Panc1 (cell line): ENCODE results near the gene CENPF. TPM values are rescaled to one million over a fixed set of nuclear protein-coding genes. Genes with fewer than 3 reads are reported as not detected.
"Not testable (repeated sequence)": the region's sequence is repeated elsewhere in the genome, so short reads cannot be mapped to it uniquely, and the experiment has no call there.

Experiments used
- ATAC-seq: fragments of 200-7000 bp; cut with Tn5 transposase; 2 replicates; pipeline ENCODE4 v1.9.1; 2020; ENCODE audit warnings: mild to moderate bottlenecking, moderate library complexity
- BruUV-seq: library from RNA; stranded (reverse); fragments of 400-500 nt; replicated peaks from 2 replicates; lab custom pipeline; 2021; lab: Mats Ljungman, UMichigan
- CTCF ChIA-PET: fragments of 300-600 bp; sonication (Branson Sonifier 250); formaldehyde crosslinking; loops from one replicate; lab custom pipeline; 2022; ENCODE audit warnings: antibody characterized with exemption; lab: Charles Lee
- POLR2A ChIA-PET: fragments of 300-600 bp; sonication (Branson Sonifier 250); formaldehyde crosslinking; loops from one replicate; lab custom pipeline; 2022; ENCODE audit warnings: antibody characterized with exemption; lab: Charles Lee
- DNase-seq: peaks from one replicate; pipeline ENCODE4 v3.0.0-alpha.2; 2010; ENCODE audit warnings: low read depth, low spot score
- H3K27ac ChIP-seq: 2 replicates; pipeline ENCODE4 v1.5.1; 2011; ENCODE audit warnings: mild to moderate bottlenecking, low read length, inconsistent platforms
- H3K27me3 ChIP-seq: fragments of 200-500 bp; sonication (Bioruptor generic); 2 replicates; pipeline ENCODE4 v1.6.0; 2014; ENCODE audit warnings: low read length, inconsistent platforms; ENCODE audit not compliant: control insufficient read depth, insufficient read depth
- H3K36me3 ChIP-seq: fragments of 200-500 bp; sonication (Bioruptor generic); 2 replicates; pipeline ENCODE4 v1.5.1; 2014; ENCODE audit warnings: inconsistent platforms, mild to moderate bottlenecking, low read length, moderate library complexity; ENCODE audit not compliant: control insufficient read depth, insufficient read depth
- H3K4me1 ChIP-seq: 2 replicates; pipeline ENCODE4 v1.5.1; 2011; ENCODE audit warnings: inconsistent platforms, mild to moderate bottlenecking, low read length, moderate library complexity; ENCODE audit not compliant: control insufficient read depth, insufficient read depth
- H3K4me3 ChIP-seq, 2 experiments: 2 replicates each; pipeline ENCODE4 v1.5.1; 2011 to 2012; ENCODE audit warnings: low read depth in 2 of 2, low read length in 2 of 2, mild to moderate bottlenecking in 2 of 2, inconsistent platforms in 1 of 2, moderate library complexity in 1 of 2
- H3K9me3 ChIP-seq: fragments of 200-500 bp; sonication (Bioruptor generic); 2 replicates; pipeline ENCODE4 v1.5.1; 2014; ENCODE audit warnings: low read depth, mild to moderate bottlenecking, inconsistent platforms, low read length, moderate library complexity; ENCODE audit not compliant: control insufficient read depth, insufficient read depth
- POLR2AphosphoS5 ChIP-seq: IDR thresholded peaks from 2 replicates; pipeline ENCODE4 v1.6.1; 2012; ENCODE audit warnings: mild to moderate bottlenecking, low read depth, low read length, moderate library complexity
- SIN3A ChIP-seq: IDR thresholded peaks from 2 replicates; pipeline ENCODE4 v1.6.1; 2012; ENCODE audit warnings: low read depth, mild to moderate bottlenecking, low read length, moderate library complexity, borderline replicate concordance; ENCODE audit not compliant: insufficient read depth
- TCF7L2 ChIP-seq: IDR thresholded peaks from 2 replicates; pipeline ENCODE4 v1.6.1; 2011; ENCODE audit warnings: mild to moderate bottlenecking, low read depth, low read length, inconsistent platforms
- in situ Hi-C: cut with HindIII; loops from 2 replicates; pipeline ENCODE4 v1.10.0; 2016; ENCODE audit warnings: low sequenced_read_pairs, low pct_unique_long_range_greater_than_20kb
- intact Hi-C: fragments of 100-400 bp; cut with micrococcal nuclease; formaldehyde crosslinking; loops from one replicate; pipeline ENCODE4 v1.10.0; 2022; ENCODE audit not compliant: unreplicated experiment
- total RNA-seq: library from RNA; stranded (reverse); gene quantifications from one replicate; pipeline ENCODE4 v1.2.1, GENCODE V29; 2021; ENCODE audit not compliant: unreplicated experiment
- TF ChIP-seq, protein P1 (sequence below): fragments of 450-650 bp; IDR thresholded peaks from 2 replicates; pipeline ENCODE4 v1.5.1; 2017; ENCODE audit warnings: mild to moderate bottlenecking
- TF ChIP-seq, protein P2 (sequence below), 2 experiments: IDR thresholded peaks; 2 replicates each; pipeline ENCODE4 v1.6.1; 2011 to 2012; ENCODE audit warnings: low read depth in 2 of 2, control low read depth in 1 of 2, low read length in 1 of 2, mild to moderate bottlenecking in 1 of 2, moderate library complexity in 1 of 2; ENCODE audit not compliant: insufficient read depth in 1 of 2

CENPF gene
- total RNA-seq, 1 experiment from 2014 or later: 156 TPM

DNA sequence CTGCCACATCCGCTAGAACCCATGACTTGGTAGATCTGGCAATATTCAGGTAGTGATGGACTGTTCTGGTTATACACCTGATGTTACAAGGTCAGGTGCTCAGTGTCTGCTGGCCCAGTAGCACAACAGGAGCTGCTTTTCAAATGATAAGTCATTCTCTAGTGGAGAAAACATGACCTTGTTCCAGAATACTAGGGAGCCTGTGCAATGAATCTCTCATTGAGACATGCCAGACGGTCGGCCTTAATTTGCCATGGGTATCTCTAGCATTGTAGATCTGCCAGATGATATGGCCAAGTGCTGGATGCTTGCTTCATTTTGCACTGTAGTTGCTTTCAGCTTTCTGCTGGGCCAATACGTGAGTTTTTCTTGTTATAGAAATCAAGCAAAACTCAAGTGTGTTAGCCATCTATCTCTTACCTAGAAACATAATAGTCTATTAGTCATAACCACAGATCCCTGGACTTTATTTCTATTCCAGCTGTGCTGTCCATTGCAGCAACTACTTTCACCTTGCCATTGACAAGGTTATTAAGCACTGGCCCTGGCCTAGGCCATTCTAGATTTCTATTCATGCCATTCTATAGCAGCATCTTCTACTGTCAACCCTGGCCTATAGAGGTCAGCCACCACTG is 13.9 kb upstream of the CENPF start:
- ChIA-PET CTCF (interaction anchor here (0.7 kb wide), 2 partner anchors 9 to 21 kb away, joined by 3 to 8 read pairs; no protein-coding TSS in a partner anchor), POLR2A (no interaction called here)
- Histone ChIP-seq H3K4me3 (no peak overlapping the region), H3K27me3 (no peaks in the 10 kb centered on the region), H3K4me1 (peaks cover 11% of the 10 kb centered on the region), H3K36me3 (no peaks in the 10 kb centered on the region), H3K27ac (no peak overlapping the region), H3K9me3 (no peaks in the 10 kb centered on the region)
- in situ Hi-C loops (no loop called here), intact Hi-C loops (no loop called here)
- no peak for DNase-seq
- BruUV-seq: no TSS peak
- TF ChIP-seq, protein P1, sequence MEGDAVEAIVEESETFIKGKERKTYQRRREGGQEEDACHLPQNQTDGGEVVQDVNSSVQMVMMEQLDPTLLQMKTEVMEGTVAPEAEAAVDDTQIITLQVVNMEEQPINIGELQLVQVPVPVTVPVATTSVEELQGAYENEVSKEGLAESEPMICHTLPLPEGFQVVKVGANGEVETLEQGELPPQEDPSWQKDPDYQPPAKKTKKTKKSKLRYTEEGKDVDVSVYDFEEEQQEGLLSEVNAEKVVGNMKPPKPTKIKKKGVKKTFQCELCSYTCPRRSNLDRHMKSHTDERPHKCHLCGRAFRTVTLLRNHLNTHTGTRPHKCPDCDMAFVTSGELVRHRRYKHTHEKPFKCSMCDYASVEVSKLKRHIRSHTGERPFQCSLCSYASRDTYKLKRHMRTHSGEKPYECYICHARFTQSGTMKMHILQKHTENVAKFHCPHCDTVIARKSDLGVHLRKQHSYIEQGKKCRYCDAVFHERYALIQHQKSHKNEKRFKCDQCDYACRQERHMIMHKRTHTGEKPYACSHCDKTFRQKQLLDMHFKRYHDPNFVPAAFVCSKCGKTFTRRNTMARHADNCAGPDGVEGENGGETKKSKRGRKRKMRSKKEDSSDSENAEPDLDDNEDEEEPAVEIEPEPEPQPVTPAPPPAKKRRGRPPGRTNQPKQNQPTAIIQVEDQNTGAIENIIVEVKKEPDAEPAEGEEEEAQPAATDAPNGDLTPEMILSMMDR: no peak
- TF ChIP-seq SIN3A (no peak), TCF7L2 (no peak), POLR2AphosphoS5 (no peak)
- TF ChIP-seq, protein P2, sequence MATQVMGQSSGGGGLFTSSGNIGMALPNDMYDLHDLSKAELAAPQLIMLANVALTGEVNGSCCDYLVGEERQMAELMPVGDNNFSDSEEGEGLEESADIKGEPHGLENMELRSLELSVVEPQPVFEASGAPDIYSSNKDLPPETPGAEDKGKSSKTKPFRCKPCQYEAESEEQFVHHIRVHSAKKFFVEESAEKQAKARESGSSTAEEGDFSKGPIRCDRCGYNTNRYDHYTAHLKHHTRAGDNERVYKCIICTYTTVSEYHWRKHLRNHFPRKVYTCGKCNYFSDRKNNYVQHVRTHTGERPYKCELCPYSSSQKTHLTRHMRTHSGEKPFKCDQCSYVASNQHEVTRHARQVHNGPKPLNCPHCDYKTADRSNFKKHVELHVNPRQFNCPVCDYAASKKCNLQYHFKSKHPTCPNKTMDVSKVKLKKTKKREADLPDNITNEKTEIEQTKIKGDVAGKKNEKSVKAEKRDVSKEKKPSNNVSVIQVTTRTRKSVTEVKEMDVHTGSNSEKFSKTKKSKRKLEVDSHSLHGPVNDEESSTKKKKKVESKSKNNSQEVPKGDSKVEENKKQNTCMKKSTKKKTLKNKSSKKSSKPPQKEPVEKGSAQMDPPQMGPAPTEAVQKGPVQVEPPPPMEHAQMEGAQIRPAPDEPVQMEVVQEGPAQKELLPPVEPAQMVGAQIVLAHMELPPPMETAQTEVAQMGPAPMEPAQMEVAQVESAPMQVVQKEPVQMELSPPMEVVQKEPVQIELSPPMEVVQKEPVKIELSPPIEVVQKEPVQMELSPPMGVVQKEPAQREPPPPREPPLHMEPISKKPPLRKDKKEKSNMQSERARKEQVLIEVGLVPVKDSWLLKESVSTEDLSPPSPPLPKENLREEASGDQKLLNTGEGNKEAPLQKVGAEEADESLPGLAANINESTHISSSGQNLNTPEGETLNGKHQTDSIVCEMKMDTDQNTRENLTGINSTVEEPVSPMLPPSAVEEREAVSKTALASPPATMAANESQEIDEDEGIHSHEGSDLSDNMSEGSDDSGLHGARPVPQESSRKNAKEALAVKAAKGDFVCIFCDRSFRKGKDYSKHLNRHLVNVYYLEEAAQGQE (IDR thresholded peaks at IDR 0.05; ENCODE audit: insufficient read depth in 1 of 2, low read depth in 2 of 2, low read length in 1 of 2): no peak
- no peak for ATAC-seq

DNA sequence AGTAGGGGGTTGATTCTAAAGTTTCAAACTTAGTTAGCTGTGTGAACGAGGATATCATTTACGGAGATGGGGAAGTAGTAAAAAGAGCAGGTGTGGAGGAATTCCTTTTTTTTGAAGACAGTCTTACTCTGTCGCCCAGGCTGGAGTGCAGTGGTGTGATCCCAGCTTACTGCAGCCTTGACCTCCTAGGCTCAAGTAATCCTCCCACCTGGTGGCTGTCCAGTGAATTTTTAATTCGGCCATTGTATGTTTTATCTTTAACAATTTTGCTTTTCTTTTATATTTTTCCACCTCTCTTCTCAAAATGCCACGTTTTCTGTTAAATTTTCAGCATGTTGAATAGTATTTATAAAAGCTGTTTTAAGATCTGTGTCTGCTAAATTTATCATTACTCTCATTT is 12.3 kb upstream of the CENPF start:
- in situ Hi-C loops (no loop called here), intact Hi-C loops (no loop called here)
- TF ChIP-seq, protein P1: no peak
- TF ChIP-seq, protein P2 (IDR thresholded peaks at IDR 0.05; ENCODE audit: insufficient read depth in 1 of 2, low read depth in 2 of 2, low read length in 1 of 2): no peak
- TF ChIP-seq TCF7L2: no peak
- TF ChIP-seq POLR2AphosphoS5: no peak
- no peak for TF ChIP-seq SIN3A
- no TSS peak for BruUV-seq
- no peaks in the 10 kb centered on the region for H3K36me3 ChIP-seq
- DNase-seq (no peak), ATAC-seq (no peak)
- no peaks in the 10 kb centered on the region for H3K27me3 ChIP-seq
- ChIA-PET POLR2A (no interaction called here), CTCF (no interaction called here)
- no peaks in the 10 kb centered on the region for H3K4me1 ChIP-seq
- H3K27ac ChIP-seq: no peak overlapping the region
- H3K9me3 ChIP-seq: no peaks in the 10 kb centered on the region
- no peak overlapping the region for H3K4me3 ChIP-seq

DNA sequence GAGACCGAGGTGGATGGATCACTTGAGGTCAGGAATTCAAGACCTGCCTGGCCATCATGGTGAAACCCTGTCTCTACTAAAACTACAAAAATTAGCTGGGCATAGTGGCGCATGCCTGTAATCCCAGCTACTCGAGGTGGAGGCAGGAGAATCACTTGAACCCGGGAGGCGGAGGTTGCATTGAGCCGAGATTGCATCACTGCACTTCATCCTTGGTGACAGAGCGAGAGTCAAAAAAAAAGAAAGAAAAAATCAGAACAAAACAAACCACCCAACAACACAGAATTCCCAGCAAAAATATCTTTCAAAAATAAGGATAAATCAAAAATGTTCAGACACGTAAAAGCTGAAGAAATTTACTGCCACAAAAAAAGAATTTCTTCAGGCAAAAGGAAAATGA is 11.1 kb upstream of the CENPF start:
- H3K27me3 ChIP-seq, H3K4me1 ChIP-seq, H3K27ac ChIP-seq, H3K9me3 ChIP-seq, intact Hi-C loops, ATAC-seq, DNase-seq, BruUV-seq, H3K36me3 ChIP-seq, in situ Hi-C loops, H3K4me3 ChIP-seq: not testable (repeated sequence)
- CTCF ChIA-PET: interaction anchor here (0.6 kb wide), 1 partner anchor 168 kb away, joined by 5 read pairs; no protein-coding TSS in a partner anchor
- POLR2A ChIA-PET: interaction anchor here (0.9 kb wide), 1 partner anchor 18 kb away, joined by 5 read pairs; no protein-coding TSS in a partner anchor
